Measurements from ENCODE around the gene GNPDA1.
A peak's percentile ranks its signal among the peaks of the same experiment; 100 is the strongest.

Gene GNPDA1

GRCh38 chr5:141997358-141997960, 15.4 kb downstream of the GNPDA1 start:
- H3K9me3 ChIP-seq, result no peaks in the 10 kb centered on the region
- H4K20me1 ChIP-seq, result 0 out of 2 replicates have a peak, but pooled peaks cover 13% of the 10 kb centered on the region
- H3K36me3 ChIP-seq, result peaks cover 46% of the 10 kb centered on the region
- no peak for TF ChIP-seq Cebpa-rat (IDR thresholded peaks at IDR 0.05)
- peaks cover 26% of the 10 kb centered on the region for H3K4me1 ChIP-seq
- no peak overlapping the region for H3K27ac ChIP-seq
- H3K9ac ChIP-seq, result no peak overlapping the region
- H3K4me2 ChIP-seq, result no peak overlapping the region
- no peak overlapping the region for H3K4me3 ChIP-seq
- H3K27me3 ChIP-seq, result no peaks in the 10 kb centered on the region

GRCh38 chr5:141995656-141996055, 17.2 kb downstream of the GNPDA1 start:
- no peak overlapping the region for H3K9ac ChIP-seq
- no peaks in the 10 kb centered on the region for H3K27me3 ChIP-seq
- H3K36me3 ChIP-seq, result peaks cover 55% of the 10 kb centered on the region
- no peak overlapping the region for H3K4me3 ChIP-seq
- TF ChIP-seq Cebpa-rat (IDR thresholded peaks at IDR 0.05), result no peak
- H3K4me2 ChIP-seq, result no peak overlapping the region
- peaks cover 21% of the 10 kb centered on the region for H3K4me1 ChIP-seq
- 0 out of 2 replicates have a peak, but pooled peaks cover 15% of the 10 kb centered on the region for H4K20me1 ChIP-seq
- no peaks in the 10 kb centered on the region for H3K9me3 ChIP-seq
- no peak overlapping the region for H3K27ac ChIP-seq

- Histone ChIP-seq H3K36me3 (peaks cover 60% of the 10 kb centered on the region), H3K9me3 (no peaks in the 10 kb centered on the region)
Measured at GRCh38 chr5:141994511-141995136, 18.2 kb downstream of the GNPDA1 start.

GRCh38 chr5:141992349-141992963, 20.4 kb downstream of the GNPDA1 start:
- TF ChIP-seq Cebpa-rat (IDR thresholded peaks at IDR 0.05), result no peak
- no peak overlapping the region for H3K27ac ChIP-seq
- H3K4me2 ChIP-seq, result no peak overlapping the region
- no peak overlapping the region for H3K4me3 ChIP-seq
- peaks cover 16% of the 10 kb centered on the region for H3K4me1 ChIP-seq
- H4K20me1 ChIP-seq, result peaks cover 22% of the 10 kb centered on the region; the same call in 1 of the 2 replicates
- H3K9ac ChIP-seq, result no peak overlapping the region
- H3K36me3 ChIP-seq, result peaks cover 64% of the 10 kb centered on the region
- H3K9me3 ChIP-seq, result no peaks in the 10 kb centered on the region
- H3K27me3 ChIP-seq, result no peaks in the 10 kb centered on the region

More at GRCh38 chr5:141994511-141995136, 18.2 kb downstream of the GNPDA1 start:
- peak overlapping the region; percentile 46; the same call in 1 of the 2 replicates for H3K4me2 ChIP-seq
- H3K4me1 ChIP-seq, result peaks cover 16% of the 10 kb centered on the region
- no peak overlapping the region for H3K9ac ChIP-seq
- H3K27ac ChIP-seq, result no peak overlapping the region
- TF ChIP-seq Cebpa-rat (IDR thresholded peaks at IDR 0.05), result no peak
- H3K27me3 ChIP-seq, result no peaks in the 10 kb centered on the region
- H3K4me3 ChIP-seq, result no peak overlapping the region
- H4K20me1 ChIP-seq, result peaks cover 22% of the 10 kb centered on the region; the same call in 1 of the 2 replicates

- no peak overlapping the region for H3K4me2 ChIP-seq
- H3K36me3 ChIP-seq, result peaks cover 82% of the 10 kb centered on the region
- H3K27me3 ChIP-seq, result no peaks in the 10 kb centered on the region
- H3K4me3 ChIP-seq, result no peak overlapping the region
- H3K27ac ChIP-seq, result no peak overlapping the region
- H3K9me3 ChIP-seq, result no peaks in the 10 kb centered on the region
- H4K20me1 ChIP-seq, result peaks cover 15% of the 10 kb centered on the region; the same call in 1 of the 2 replicates
- no peak overlapping the region for H3K9ac ChIP-seq
- TF ChIP-seq Cebpa-rat (IDR thresholded peaks at IDR 0.05), result no peak
- H3K4me1 ChIP-seq, result peaks cover 10% of the 10 kb centered on the region
Measured at GRCh38 chr5:141989720-141990119, 23.1 kb downstream of the GNPDA1 start.

- Histone ChIP-seq H4K20me1 (peaks cover 9% of the 10 kb centered on the region; the same call in 1 of the 2 replicates), H3K27ac (no peak overlapping the region), H3K4me3 (no peak overlapping the region), H3K4me1 (no peaks in the 10 kb centered on the region), H3K36me3 (peaks cover 87% of the 10 kb centered on the region), H3K9ac (no peak overlapping the region), H3K9me3 (no peaks in the 10 kb centered on the region), H3K27me3 (no peaks in the 10 kb centered on the region), H3K4me2 (no peak overlapping the region)
- no peak for TF ChIP-seq Cebpa-rat (IDR thresholded peaks at IDR 0.05)
Measured at GRCh38 chr5:141986072-141986471, 26.8 kb downstream of the GNPDA1 start.

GRCh38 chr5:141982626-141983025, 30.2 kb downstream of the GNPDA1 start:
- TF ChIP-seq Cebpa-rat (IDR thresholded peaks at IDR 0.05), result no peak
- H3K36me3 ChIP-seq, result peaks cover 95% of the 10 kb centered on the region

GRCh38 chr5:141978389-141978788, 34.4 kb downstream of the GNPDA1 start:
- Histone ChIP-seq H3K27me3 (no peaks in the 10 kb centered on the region), H4K20me1 (peaks cover 32% of the 10 kb centered on the region; the same call in 1 of the 2 replicates), H3K4me3 (no peak overlapping the region), H3K9ac (no peak overlapping the region), H3K27ac (no peak overlapping the region), H3K36me3 (peaks cover 89% of the 10 kb centered on the region), H3K9me3 (no peaks in the 10 kb centered on the region), H3K4me2 (no peak overlapping the region), H3K4me1 (no peaks in the 10 kb centered on the region)
- no peak for TF ChIP-seq Cebpa-rat (IDR thresholded peaks at IDR 0.05)

More at GRCh38 chr5:141982626-141983025, 30.2 kb downstream of the GNPDA1 start:
- H3K4me3 ChIP-seq, result no peak overlapping the region
- no peaks in the 10 kb centered on the region for H3K9me3 ChIP-seq
- no peak overlapping the region for H3K27ac ChIP-seq
- H3K4me2 ChIP-seq, result no peak overlapping the region
- 0 out of 2 replicates have a peak, but pooled peaks cover 12% of the 10 kb centered on the region for H4K20me1 ChIP-seq
- H3K9ac ChIP-seq, result no peak overlapping the region
- no peaks in the 10 kb centered on the region for H3K4me1 ChIP-seq
- H3K27me3 ChIP-seq, result no peaks in the 10 kb centered on the region

GRCh38 chr5:141976176-141976575, 36.7 kb downstream of the GNPDA1 start:
- no peak overlapping the region for H3K4me2 ChIP-seq
- H3K27me3 ChIP-seq, result no peaks in the 10 kb centered on the region
- H3K27ac ChIP-seq, result no peak overlapping the region
- H3K36me3 ChIP-seq, result peaks cover 89% of the 10 kb centered on the region
- TF ChIP-seq Cebpa-rat (IDR thresholded peaks at IDR 0.05), result no peak
- no peak overlapping the region for H3K4me3 ChIP-seq
- no peaks in the 10 kb centered on the region for H3K9me3 ChIP-seq
- no peak overlapping the region for H3K9ac ChIP-seq
- H4K20me1 ChIP-seq, result peaks cover 32% of the 10 kb centered on the region; the same call in 1 of the 2 replicates
- no peaks in the 10 kb centered on the region for H3K4me1 ChIP-seq

Measured in BLaER1 (cell line).